Measurements from ENCODE around the gene PPA1. TPM values are rescaled to one million over a fixed set of nuclear protein-coding genes. Genes with fewer than 3 reads are reported as not detected.

PPA1 gene
- polyA plus RNA-seq, 1 donor from 2014 or later = 402 TPM

- Histone ChIP-seq H3K27ac (ENCODE audit: low read length) (no peak overlapping the region), H3K9me3 (ENCODE audit: low read length) (no peaks in the 10 kb centered on the region), H3K27me3 (ENCODE audit: insufficient read depth, low read depth, low read length) (no peaks in the 10 kb centered on the region), H3F3A (ENCODE audit: insufficient read depth, low read length, poor library complexity, severe bottlenecking) (no peaks in the 10 kb centered on the region), H3K4me3 (ENCODE audit: low read length) (no peak overlapping the region), H3K4me2 (ENCODE audit: low read length) (no peak overlapping the region), H3K9me2 (ENCODE audit: insufficient read depth, low read length) (no peaks in the 10 kb centered on the region), H3K79me2 (replicated peaks; ENCODE audit: insufficient read depth, low read length) (peaks cover 66% of the 10 kb centered on the region), H3K36me3 (ENCODE audit: insufficient read depth, low read length) (no peaks in the 10 kb centered on the region), H2AFZ (ENCODE audit: low read depth, low read length) (no peak overlapping the region), H3K9ac (ENCODE audit: low read length) (no peak overlapping the region), H4K20me1 (ENCODE audit: insufficient read depth) (no peaks in the 10 kb centered on the region)
- TF ChIP-seq REST (IDR thresholded peaks at IDR 0.05; ENCODE audit: borderline replicate concordance) = no peak
- no peak for TF ChIP-seq TAF1 (IDR thresholded peaks at IDR 0.05; ENCODE audit: low read depth)
- TF ChIP-seq MXI1 (conservative IDR thresholded peaks at IDR 0.05; ENCODE audit: poor library complexity, severe bottlenecking) = no peak
- TF ChIP-seq EZH2 (IDR thresholded peaks at IDR 0.05; ENCODE audit: borderline replicate concordance, insufficient read depth, low read length, poor library complexity, severe bottlenecking) = no peak
- TF ChIP-seq EP300 (conservative IDR thresholded peaks at IDR 0.05; ENCODE audit: poor library complexity, severe bottlenecking) = no peak
- no peak for TF ChIP-seq RAD21 (conservative IDR thresholded peaks at IDR 0.05)
- no peak for TF ChIP-seq POLR2AphosphoS5 (IDR thresholded peaks at IDR 0.05)
- no peak for TF ChIP-seq SMC3 (conservative IDR thresholded peaks at IDR 0.05; ENCODE audit: poor library complexity)
- TF ChIP-seq CTCF (IDR thresholded peaks at IDR 0.05; ENCODE audit: poor library complexity, severe bottlenecking) = no peak
These were observed 66.0 kb downstream of the PPA1 start for GRCh38 chr10:70167246-70167645.

- Histone ChIP-seq H3K9ac (ENCODE audit: low read length) (no peak overlapping the region), H3K27me3 (ENCODE audit: insufficient read depth, low read depth, low read length) (no peaks in the 10 kb centered on the region), H3K4me2 (ENCODE audit: low read length) (no peak overlapping the region), H3K79me2 (replicated peaks; ENCODE audit: insufficient read depth, low read length) (peaks cover 71% of the 10 kb centered on the region), H3F3A (ENCODE audit: insufficient read depth, low read length, poor library complexity, severe bottlenecking) (no peaks in the 10 kb centered on the region), H3K27ac (ENCODE audit: low read length) (no peak overlapping the region), H3K9me3 (ENCODE audit: low read length) (no peaks in the 10 kb centered on the region), H3K36me3 (ENCODE audit: insufficient read depth, low read length) (no peaks in the 10 kb centered on the region), H3K9me2 (ENCODE audit: insufficient read depth, low read length) (no peaks in the 10 kb centered on the region), H2AFZ (ENCODE audit: low read depth, low read length) (no peak overlapping the region), H3K4me3 (ENCODE audit: low read length) (no peak overlapping the region), H4K20me1 (ENCODE audit: insufficient read depth) (no peaks in the 10 kb centered on the region)
- TF ChIP-seq EZH2 (IDR thresholded peaks at IDR 0.05; ENCODE audit: borderline replicate concordance, insufficient read depth, low read length, poor library complexity, severe bottlenecking) (no peak), REST (IDR thresholded peaks at IDR 0.05; ENCODE audit: borderline replicate concordance) (no peak), MXI1 (conservative IDR thresholded peaks at IDR 0.05; ENCODE audit: poor library complexity, severe bottlenecking) (no peak), POLR2AphosphoS5 (IDR thresholded peaks at IDR 0.05) (no peak), CTCF (IDR thresholded peaks at IDR 0.05; ENCODE audit: poor library complexity, severe bottlenecking) (no peak), EP300 (conservative IDR thresholded peaks at IDR 0.05; ENCODE audit: poor library complexity, severe bottlenecking) (no peak), TAF1 (IDR thresholded peaks at IDR 0.05; ENCODE audit: low read depth) (no peak), SMC3 (conservative IDR thresholded peaks at IDR 0.05; ENCODE audit: poor library complexity) (no peak), RAD21 (conservative IDR thresholded peaks at IDR 0.05) (no peak)
These were observed 66.8 kb downstream of the PPA1 start for GRCh38 chr10:70166394-70166793.

Data from neural cell (in vitro differentiated cells).